GM19467 (cell line): Measurements from ENCODE around the gene SEPTIN1.
A peak's percentile ranks its signal among the peaks of the same experiment; 100 is the strongest.
"Not testable (repeated sequence)": the region's sequence is repeated elsewhere in the genome, so short reads cannot be mapped to it uniquely, and the experiment has no call there.

Source experiments
- ATAC-seq: cut with Tn5 transposase; IDR thresholded peaks from one replicate; pipeline ENCODE4 v1.9.1; 2021; ENCODE audit warnings: mild to moderate bottlenecking, moderate library complexity; ENCODE audit not compliant: unreplicated experiment

SEPTIN1 gene

DNA sequence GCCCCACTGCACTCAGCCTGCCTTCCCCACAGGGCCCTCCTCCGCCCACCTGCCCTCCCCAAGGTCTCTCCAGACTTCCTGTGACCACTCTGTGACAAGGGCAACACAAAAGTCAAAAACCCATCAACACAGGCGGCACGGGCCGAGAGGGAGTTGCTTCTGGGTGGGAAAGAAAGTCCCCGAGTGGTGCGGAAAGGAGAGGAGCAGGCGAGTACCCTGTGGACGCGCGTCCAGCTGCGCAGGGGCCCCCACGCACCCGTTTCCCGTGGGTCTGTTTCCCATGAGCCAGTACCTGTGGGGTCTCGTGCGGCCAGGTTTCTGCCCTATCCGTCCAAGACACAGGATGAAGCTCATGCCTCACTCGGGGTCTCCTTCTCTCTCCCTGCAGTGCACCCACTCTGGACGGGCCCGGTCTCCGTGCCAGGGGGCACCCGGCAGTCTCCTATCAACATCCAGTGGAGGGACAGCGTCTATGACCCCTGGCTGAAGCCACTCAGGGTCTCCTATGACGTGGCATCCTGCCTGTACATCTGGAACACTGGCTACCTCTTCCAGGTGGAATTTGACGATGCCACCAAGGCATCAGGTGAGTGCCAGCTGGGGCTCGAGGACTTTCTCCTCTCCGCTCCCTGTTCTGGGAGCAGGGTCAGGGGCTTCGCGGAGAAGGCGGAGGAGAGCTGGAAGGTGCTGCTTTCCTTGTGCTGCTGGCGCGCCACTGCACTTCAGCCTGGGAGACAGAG is 39.4 kb downstream of the SEPTIN1 start:
- ATAC-seq = no peak

DNA sequence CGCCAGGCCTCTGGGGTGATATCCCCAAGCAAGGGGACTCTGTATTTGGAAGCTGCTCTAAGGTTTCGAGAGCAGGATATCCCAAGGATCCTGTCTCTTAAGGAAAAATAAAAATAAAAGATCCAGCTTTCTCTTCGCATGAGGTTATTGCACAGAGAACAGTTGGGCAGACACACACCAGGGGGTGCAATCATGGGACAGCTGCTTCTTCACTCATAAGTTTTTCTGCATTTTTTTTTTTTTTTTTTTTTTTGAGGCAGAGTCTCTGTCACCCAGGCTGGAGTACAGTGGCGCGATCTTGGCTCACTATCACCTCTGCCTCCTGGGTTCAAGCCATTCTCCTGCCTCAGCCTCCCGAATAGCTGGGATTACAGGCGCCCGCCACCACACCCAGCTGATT is 40.4 kb downstream of the SEPTIN1 start:
- ATAC-seq = not testable (repeated sequence)

DNA sequence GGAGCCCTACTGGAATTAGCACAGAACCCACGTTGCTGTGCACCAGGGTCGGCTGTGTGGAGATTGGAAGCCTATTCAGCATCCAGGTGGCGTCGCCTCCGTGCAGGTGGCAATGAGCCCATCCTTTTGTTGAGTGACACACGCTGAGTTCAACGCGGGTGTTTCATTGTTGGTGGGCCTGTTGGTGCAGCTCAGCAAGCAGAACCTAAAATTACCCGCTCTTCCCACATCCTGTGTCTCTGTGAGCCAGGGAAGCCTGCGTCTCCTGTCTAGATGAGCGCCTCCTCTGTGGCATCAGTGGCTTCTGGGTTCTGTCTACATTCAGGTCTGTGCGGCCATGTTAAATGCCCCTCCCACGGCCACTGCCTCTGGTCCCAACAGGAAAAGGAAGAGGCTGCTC is 41.7 kb downstream of the SEPTIN1 start:
- ATAC-seq = no peak

DNA sequence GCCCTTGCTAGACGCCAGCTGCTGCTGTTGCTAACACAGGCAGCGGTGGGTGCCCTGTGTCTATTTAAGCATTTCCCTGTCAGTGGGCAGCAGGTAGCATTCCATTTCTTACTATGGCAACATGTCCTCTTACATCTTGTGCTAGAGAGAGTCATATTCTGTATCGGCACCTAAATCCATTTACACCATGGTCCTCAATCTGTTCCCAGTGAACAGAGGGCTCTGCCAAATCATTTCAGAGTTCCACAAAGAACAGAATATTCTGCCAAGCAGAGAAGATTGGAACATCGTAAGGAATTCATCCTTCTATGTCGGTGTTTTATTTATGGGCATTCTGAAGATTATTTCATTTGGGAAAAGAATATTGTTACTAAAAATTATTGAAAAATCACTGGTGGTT is 43.6 kb downstream of the SEPTIN1 start:
- not testable (repeated sequence) for ATAC-seq

DNA sequence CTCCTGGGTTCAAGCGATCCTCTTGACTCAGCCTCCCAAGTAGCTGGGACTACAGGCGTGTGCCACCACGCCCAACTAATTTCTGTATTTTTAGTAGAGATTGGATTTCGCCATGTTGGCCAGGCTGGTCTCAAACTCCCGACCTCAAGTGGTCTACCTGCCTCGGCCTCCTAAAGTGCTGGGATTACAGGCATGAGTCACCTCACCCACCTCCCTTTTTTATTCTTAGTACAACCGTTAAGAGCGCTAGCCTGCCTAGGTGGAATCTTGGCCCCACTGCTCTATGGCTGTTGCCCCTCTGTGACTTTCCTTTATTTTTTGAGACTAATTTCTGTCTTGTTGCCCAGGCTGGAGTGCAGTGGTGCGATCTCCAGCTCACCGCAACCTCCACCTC is 44.4 kb downstream of the SEPTIN1 start:
- not testable (repeated sequence) for ATAC-seq

DNA sequence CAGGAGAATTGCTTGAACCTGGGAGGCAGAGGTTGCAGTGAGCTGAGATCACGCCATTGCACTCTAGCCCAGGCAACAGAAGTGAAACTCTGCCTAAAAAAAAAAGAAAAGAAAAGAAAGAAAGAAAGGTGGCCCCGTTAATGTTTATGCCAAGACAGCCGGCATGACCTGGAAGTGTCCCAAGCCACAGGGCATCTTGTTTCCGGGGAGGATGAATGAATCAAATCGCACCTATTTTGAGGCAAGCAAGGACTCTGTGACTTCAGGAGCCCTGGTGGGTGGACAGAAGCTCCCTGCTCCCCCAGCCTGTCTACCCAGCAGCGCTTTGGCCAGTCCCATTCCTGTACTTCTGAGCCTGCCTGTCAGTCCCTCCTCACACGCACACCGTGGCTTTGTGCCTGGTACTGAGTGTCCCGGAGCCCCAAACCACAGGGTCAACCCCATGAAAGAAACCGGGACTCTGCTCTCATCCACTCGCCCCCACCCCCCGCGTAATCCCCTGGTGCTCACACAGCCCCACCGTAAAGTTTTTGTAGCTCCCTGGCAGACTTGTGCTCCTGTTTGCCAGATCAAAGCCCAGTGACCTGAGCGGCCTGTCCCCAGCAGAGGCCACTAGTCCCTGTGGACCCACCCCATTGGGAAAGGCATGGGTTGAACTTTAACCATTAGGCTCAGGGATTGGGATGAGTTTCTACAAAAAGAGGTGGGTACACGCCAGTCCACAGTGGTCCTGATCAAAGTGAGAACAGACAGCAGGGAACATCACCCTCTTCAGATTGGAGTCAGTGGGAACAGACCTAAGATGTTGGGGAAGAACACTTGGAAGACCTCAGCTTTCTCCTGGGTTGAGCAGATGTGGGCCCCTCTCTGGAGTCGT is 46.5 kb downstream of the SEPTIN1 start:
- ATAC-seq = peak; percentile 11

DNA sequence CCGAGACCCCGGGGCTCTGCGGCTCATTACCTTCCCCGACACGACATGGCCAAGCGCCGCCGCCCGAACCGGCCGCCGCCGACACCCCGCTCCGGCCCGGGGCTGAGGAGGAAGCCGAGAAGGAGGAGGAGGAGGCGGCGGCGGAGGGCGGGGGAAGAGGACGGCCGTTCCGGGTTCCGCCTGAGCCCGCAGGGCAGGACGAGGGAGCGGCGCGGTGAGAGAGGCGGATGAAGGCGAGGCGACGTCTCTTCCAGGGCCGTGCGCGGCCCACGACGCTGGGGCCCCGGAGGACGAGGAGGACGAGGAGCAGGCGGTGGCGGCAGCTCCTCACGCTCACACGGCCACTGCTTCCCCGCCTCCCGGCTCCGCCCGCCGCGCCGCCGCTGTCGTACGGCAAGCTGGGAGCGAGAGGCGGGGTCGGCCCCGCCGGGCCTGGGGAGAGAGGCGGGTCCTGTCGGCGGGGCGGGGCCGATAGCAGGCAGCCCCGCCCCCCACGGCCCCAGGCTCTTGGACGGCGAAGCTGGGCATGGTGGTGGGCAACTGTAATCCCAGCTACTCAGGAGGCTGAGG is 47.2 kb downstream of the SEPTIN1 start:
- ATAC-seq = peak; percentile 66

DNA sequence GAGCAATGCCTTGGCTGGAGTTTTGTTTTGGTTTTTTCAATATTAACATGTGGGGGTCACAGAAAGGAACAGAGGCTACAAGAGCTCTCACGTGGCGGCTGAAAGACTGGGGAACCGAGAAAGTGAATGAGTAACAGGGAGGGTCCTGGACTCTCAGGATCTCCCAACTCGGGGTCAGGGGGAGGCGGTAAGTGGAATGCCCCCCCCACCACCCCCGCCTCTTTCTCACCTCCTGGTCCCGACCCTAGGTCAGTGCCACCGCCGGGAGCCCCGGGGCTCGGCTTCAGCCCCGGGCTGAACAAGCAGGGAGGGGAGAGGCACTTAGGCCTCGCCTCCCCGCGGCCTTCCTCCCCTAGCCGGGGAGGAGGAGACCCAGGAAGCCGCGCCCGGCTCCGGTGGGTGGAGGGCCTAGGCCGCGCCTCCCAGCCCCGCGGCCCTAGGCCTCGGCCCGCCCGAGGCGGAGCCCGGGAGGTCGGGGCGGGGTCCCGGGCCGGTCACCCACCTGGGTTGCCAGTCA is 47.8 kb downstream of the SEPTIN1 start:
- peak; percentile 71 for ATAC-seq
